Colonic mucosa (tissue), 4 donors: ENCODE results near the gene SUSD4. TPM values are rescaled to one million over a fixed set of nuclear protein-coding genes. Genes with fewer than 3 reads are reported as not detected.

Experiments used
- DNase-seq: peaks from one replicate; pipeline ENCODE4 v3.0.0-alpha.2; 2020
- H3K27ac ChIP-seq: fragments of 200-600 bp; one replicate; pipeline ENCODE4 v1.8.0; 2021
- H3K27me3 ChIP-seq: fragments of 200-600 bp; one replicate; pipeline ENCODE4 v1.8.0; 2021
- H3K36me3 ChIP-seq: fragments of 200-600 bp; one replicate; pipeline ENCODE4 v1.8.0; 2021
- H3K4me1 ChIP-seq: fragments of 200-600 bp; one replicate; pipeline ENCODE4 v1.8.0; 2021; ENCODE audit warnings: mild to moderate bottlenecking
- H3K4me3 ChIP-seq: fragments of 200-600 bp; one replicate; pipeline ENCODE4 v1.8.0; 2021
- H3K9ac ChIP-seq, 2 donors: one replicate each; pipeline ENCODE4 v1.7.0; 2013; ENCODE audit warnings: control low read depth in 2 of 2, low read depth in 2 of 2, low read length in 2 of 2
- H3K9me3 ChIP-seq: fragments of 200-600 bp; one replicate; pipeline ENCODE4 v1.8.0; 2021
- CTCF ChIP-seq: fragments of 200-600 bp; IDR thresholded peaks from one replicate; pipeline ENCODE4 v1.8.0; 2022; ENCODE audit warnings: antibody characterized with exemption, mild to moderate bottlenecking
- intact Hi-C: fragments of 100-400 bp; cut with DNase I; formaldehyde crosslinking; loops from one replicate; pipeline ENCODE4 v1.14.1; 2022
- total RNA-seq, 2 donors: library from RNA; stranded (reverse); fragmentation: NEBNext Ultra II Directional in 1 of 2; extraction: Animal tissue kit (Norgen Biotek cat#: 25700) in 1 of 2; gene quantifications; one replicate each; pipeline ENCODE4 v1.2.1, GENCODE V29; 2021
- donor health status: healthy.
- donor health status: DM: no; HTN: no; CAD: no.
- donor health status: DM: no; HTN: no; CAD: no.

SUSD4 gene
- total RNA-seq, 2 donors from 2014 or later: 0.15 to 0.37 TPM

- intact Hi-C loops: no loop called here
- TF ChIP-seq CTCF: no peak
- no peak overlapping the region for H3K4me3 ChIP-seq
- no peak for DNase-seq
- H3K4me1 ChIP-seq: no peaks in the 10 kb centered on the region
- H3K9ac ChIP-seq: no peak overlapping the region
- H3K27ac ChIP-seq: no peak overlapping the region
- no peaks in the 10 kb centered on the region for H3K36me3 ChIP-seq
- no peaks in the 10 kb centered on the region for H3K27me3 ChIP-seq
- no peaks in the 10 kb centered on the region for H3K9me3 ChIP-seq
These were observed 10.2 kb upstream of the SUSD4 start for GRCh38 chr1:223374064-223374610.

- peak overlapping the region in 1 of 2 donors; percentile 24 for H3K9ac ChIP-seq
- no peak for TF ChIP-seq CTCF
- H3K27ac ChIP-seq: no peak overlapping the region
- peaks cover 6% of the 10 kb centered on the region for H3K4me1 ChIP-seq
- H3K27me3 ChIP-seq: peaks cover 32% of the 10 kb centered on the region
- H3K4me3 ChIP-seq: peak overlapping the region; percentile 37
- H3K9me3 ChIP-seq: no peaks in the 10 kb centered on the region
- intact Hi-C loops: no loop called here
- H3K36me3 ChIP-seq: no peaks in the 10 kb centered on the region
- DNase-seq: no peak
These were observed 858 bp upstream of the SUSD4 start for GRCh38 chr1:223364685-223365382.

- intact Hi-C loops: no loop called here
- Histone ChIP-seq H3K27ac (no peak overlapping the region), H3K27me3 (peaks cover 32% of the 10 kb centered on the region), H3K4me3 (peak overlapping the region; percentile 33), H3K9ac (no peak overlapping the region), H3K36me3 (no peaks in the 10 kb centered on the region), H3K4me1 (peaks cover 6% of the 10 kb centered on the region), H3K9me3 (no peaks in the 10 kb centered on the region)
- DNase-seq: no peak
- no peak for TF ChIP-seq CTCF
These were observed 720 bp downstream of the SUSD4 start for GRCh38 chr1:223363057-223363855.

- Histone ChIP-seq H3K9me3 (no peaks in the 10 kb centered on the region), H3K4me1 (no peaks in the 10 kb centered on the region), H3K27me3 (peaks cover 11% of the 10 kb centered on the region), H3K4me3 (no peak overlapping the region), H3K36me3 (no peaks in the 10 kb centered on the region), H3K9ac (no peak overlapping the region), H3K27ac (no peak overlapping the region)
- no peak for TF ChIP-seq CTCF
- DNase-seq: no peak
- intact Hi-C loops: loop anchor here (10.0 kb wide), 1 partner anchor 214 kb away; the partner anchor contains the start of gene TLR5
These were observed 5.2 kb downstream of the SUSD4 start for GRCh38 chr1:223358826-223359225.

GRCh38 chr1:223355699-223356098 lies 8.3 kb downstream of the SUSD4 start:
- no peaks in the 10 kb centered on the region for H3K4me1 ChIP-seq
- H3K9me3 ChIP-seq: no peaks in the 10 kb centered on the region
- no peaks in the 10 kb centered on the region for H3K27me3 ChIP-seq
- intact Hi-C loops: loop anchor here (10.0 kb wide), 1 partner anchor 211 kb away; the partner anchor contains the start of gene TLR5
- no peaks in the 10 kb centered on the region for H3K36me3 ChIP-seq
- no peak overlapping the region for H3K4me3 ChIP-seq
- no peak overlapping the region for H3K27ac ChIP-seq
- DNase-seq: no peak
- no peak overlapping the region for H3K9ac ChIP-seq
- TF ChIP-seq CTCF: no peak
